ENCODE results near the gene KIAA0232.

Gene KIAA0232

GRCh38 chr4:6854098-6854744 is 71.7 kb downstream of the KIAA0232 start:
- DNase-seq, result no peak

- DNase-seq, result no peak
Observed at GRCh38 chr4:6855692-6856297, 73.3 kb downstream of the KIAA0232 start.

- DNase-seq, result no peak
Observed at GRCh38 chr4:6856391-6856790, 73.9 kb downstream of the KIAA0232 start.

GRCh38 chr4:6857009-6857882 is 74.7 kb downstream of the KIAA0232 start:
- no peak for DNase-seq

GRCh38 chr4:6858997-6859396 is 76.5 kb downstream of the KIAA0232 start:
- no peak for DNase-seq

GRCh38 chr4:6859543-6859942 is 77.0 kb downstream of the KIAA0232 start:
- DNase-seq, result no peak

GRCh38 chr4:6868386-6868785 is 85.9 kb downstream of the KIAA0232 start:
- no peak for DNase-seq

GRCh38 chr4:6869944-6870343 is 87.4 kb downstream of the KIAA0232 start:
- no peak for DNase-seq

GRCh38 chr4:6873291-6873690 is 90.8 kb downstream of the KIAA0232 start:
- DNase-seq, result no peak

GRCh38 chr4:6873792-6874461 is 91.4 kb downstream of the KIAA0232 start:
- peak; percentile 24 for DNase-seq

GRCh38 chr4:6874981-6875380 is 92.5 kb downstream of the KIAA0232 start:
- no peak for DNase-seq

- DNase-seq, result no peak
Observed at GRCh38 chr4:6875431-6875831, 92.9 kb downstream of the KIAA0232 start.

- no peak for DNase-seq
Observed at GRCh38 chr4:6876440-6876839, 93.9 kb downstream of the KIAA0232 start.

- no peak for DNase-seq
Observed at GRCh38 chr4:6877067-6877466, 94.5 kb downstream of the KIAA0232 start.

GRCh38 chr4:6878451-6879059 is 96.0 kb downstream of the KIAA0232 start:
- no peak for DNase-seq

- no peak for DNase-seq
Observed at GRCh38 chr4:6880691-6881090, 98.2 kb downstream of the KIAA0232 start.

- DNase-seq, result no peak
Observed at GRCh38 chr4:6881908-6882307, 99.4 kb downstream of the KIAA0232 start.

- no peak for DNase-seq
Observed at GRCh38 chr4:6884341-6884870, 101.9 kb downstream of the KIAA0232 start.

GRCh38 chr4:6885953-6886557 is 103.5 kb downstream of the KIAA0232 start:
- DNase-seq, result peak; percentile 30

GRCh38 chr4:6886886-6887285 is 104.4 kb downstream of the KIAA0232 start:
- no peak for DNase-seq

- no peak for DNase-seq
Observed at GRCh38 chr4:6887591-6888371, 105.3 kb downstream of the KIAA0232 start.
